Stimulated activated CD4-positive, alpha-beta T cell treated with anti-CD3 and anti-CD28 coated beads, Interleukin-4, amount 100 ng/mL, for 4 hours (primary cell): ENCODE measurements around the gene PDE4D.
"Not testable (repeated sequence)": the region's sequence is repeated elsewhere in the genome, so short reads cannot be mapped to it uniquely, and the experiment has no call there.

Experiments
- DNase-seq, 2 experiments: peaks; one replicate each; pipeline ENCODE4 v3.0.0-alpha.2; 2020

PDE4D gene

DNA sequence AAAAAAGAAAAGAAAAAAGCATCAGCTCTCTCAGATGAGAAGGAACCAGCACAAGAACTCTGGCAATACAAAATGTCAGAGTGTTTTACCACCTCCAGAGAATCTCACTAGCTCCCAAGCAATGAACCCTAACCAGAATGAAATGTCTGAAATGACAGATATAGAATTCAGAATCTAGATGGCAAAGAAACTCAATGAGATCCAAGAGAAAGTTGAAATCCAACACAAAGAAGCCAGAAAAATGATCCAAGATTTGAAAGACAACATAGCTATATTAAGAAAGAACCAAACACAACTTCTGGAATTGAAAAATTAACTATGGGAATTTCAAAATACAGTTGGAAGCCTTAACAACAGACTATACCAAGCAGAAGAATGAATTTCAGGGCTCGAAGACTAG, 396.3 kb downstream of the PDE4D start:
- no peak for DNase-seq

DNA sequence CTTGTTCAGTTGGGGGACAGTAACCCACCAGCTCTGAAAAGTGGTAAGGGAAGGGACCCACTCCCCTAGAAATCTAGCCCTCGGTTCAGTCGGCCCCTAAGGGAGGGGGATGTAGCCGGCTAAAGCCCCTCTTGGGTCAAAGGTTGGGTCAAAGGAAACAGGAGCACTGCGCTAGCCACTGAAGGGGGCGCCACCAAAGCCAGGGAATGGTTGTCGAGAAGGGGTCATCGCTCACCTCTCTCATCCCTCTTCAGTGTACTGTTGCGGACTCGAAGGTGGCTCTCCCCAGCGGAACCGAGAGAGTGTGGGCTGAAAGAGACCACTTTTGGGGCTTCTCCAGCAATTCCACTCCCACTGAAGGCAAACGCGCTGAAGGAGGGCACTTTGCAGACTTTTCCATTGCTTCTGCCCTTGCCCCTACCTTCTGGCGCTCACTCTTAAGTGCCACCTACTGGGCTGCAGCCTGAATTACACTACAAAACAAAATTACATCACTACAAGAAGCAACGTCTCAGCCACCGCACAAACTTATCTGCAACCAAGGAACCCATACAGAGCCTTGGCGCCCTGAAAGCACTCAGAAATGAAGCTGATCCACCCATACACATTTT, 396.9 kb downstream of the PDE4D start:
- no peak for DNase-seq

DNA sequence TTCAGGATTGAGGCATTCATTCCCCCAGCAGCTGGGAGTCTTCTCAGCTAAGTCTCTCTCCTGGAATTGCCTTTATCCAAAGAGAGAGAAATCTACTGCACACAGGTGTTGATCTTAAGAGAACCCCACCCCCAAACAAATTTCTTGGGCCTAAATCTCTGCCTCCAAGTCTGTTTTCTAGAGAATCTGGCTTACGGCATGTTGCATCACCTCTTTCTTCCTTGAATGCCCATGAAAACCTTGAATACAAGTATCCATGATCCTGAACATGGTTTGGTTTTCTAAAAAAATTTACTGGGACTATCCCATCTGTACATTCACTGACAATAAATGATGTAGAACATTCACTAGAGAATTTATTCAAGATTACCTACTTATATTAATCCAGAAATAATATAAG, 401.6 kb downstream of the PDE4D start:
- no peak for DNase-seq

DNA sequence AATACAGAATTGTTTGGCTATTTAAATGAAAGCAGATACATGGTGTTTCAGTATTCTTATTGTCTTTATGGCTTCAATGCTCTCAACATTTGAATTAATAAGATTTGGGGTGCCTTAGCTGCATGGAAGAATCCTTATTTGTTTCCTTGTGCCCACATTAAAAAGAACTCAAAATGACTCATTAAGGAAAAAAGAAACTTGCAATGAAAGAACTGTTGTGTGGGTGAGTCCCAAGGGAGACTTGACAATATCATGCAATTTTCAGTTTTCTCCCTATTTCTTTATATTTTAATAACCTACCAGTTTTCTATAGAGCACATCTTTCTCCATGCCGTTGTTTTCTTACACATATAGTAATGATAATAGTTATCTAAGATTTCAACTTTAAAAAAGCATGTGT, 404.0 kb downstream of the PDE4D start:
- DNase-seq: no peak

DNA sequence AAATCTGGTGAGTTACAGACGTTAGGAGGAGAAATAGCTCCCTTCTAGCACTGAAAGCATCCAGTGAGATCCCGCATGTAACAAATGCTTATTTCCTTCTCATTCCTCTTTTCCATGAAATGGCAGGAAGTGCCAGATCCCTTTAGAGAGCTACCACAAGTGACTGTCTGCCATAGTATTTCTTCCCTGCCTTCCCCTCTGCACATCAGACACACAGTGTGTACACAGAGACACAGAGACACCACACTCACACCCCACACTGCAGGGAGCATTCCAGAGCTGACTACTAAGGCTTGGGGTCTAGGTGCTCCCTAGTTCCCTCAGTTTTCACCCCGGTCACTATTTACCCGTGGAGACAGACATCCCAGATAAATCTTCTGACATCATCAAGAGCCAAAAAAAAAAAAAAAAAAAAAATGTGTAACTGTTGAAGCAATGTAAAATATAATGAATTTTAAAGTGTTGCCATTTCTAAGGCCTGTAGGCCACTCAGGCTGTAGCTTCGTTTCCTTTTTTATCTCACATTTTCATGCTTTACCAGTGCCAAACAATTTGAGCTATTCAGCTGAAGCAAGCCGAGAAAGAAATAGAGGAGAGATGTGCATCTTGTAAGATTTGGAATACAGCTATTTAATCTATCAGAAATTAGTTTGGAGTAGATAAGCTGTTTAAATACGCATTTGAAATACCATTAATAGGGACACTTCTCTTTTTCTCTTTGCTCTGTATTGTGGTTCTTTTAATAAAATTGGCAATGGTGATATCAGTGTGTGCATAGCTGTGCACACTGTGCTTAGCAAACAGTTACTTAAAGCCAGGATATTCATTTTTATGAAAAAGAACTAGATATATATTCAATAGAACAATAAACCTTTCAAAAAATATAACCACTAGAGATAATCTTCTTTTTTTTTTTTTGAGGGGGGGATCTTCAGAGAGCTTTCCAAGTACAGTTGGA, 405.5 kb downstream of the PDE4D start:
- no peak for DNase-seq

DNA sequence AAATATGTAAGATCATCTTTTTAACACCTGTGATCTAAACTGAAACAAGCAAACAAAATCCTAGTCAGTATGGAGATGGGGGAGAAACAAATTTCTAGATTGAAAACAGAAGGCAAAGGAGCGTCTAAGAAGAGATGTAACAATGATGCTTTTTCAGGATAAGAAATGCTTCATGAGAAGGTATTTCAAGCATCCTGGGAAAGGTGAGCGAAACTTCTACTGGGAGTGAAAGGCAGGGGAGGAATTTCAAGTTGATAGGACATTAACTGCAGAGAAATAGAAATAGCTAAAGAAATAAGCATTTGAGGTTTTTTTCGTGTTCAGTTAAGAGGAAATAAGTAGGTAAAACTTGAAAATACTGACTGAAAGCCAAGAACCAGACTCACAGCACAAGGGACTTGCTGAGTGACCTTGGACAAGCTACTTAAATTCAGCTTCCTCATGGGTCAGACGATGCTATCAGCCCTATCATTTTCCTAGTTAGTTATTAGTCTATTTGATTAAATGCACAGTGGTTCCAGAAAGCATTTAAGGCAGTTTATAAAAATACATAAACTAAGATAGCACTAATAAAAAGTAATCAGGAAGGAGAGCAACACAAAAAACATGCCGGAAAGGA, 406.3 kb downstream of the PDE4D start:
- DNase-seq: no peak

DNA sequence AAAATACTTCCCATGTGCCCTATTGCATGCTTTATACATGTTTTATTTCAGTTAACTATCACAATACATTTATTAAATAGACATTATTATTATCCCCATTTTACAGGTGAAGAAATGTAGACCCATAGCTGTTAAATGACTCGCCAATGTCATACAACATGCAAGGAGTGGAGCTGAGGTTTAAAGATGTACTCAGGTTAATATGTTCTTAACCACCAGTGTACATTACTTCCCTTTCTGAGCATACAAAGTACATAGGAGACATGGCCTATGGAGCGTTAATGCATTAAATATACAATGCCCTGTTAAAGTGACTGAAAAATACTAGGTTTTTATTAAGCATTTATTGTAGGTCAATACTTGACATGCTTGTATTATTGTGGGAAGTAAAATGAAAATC, 407.0 kb downstream of the PDE4D start:
- no peak for DNase-seq

DNA sequence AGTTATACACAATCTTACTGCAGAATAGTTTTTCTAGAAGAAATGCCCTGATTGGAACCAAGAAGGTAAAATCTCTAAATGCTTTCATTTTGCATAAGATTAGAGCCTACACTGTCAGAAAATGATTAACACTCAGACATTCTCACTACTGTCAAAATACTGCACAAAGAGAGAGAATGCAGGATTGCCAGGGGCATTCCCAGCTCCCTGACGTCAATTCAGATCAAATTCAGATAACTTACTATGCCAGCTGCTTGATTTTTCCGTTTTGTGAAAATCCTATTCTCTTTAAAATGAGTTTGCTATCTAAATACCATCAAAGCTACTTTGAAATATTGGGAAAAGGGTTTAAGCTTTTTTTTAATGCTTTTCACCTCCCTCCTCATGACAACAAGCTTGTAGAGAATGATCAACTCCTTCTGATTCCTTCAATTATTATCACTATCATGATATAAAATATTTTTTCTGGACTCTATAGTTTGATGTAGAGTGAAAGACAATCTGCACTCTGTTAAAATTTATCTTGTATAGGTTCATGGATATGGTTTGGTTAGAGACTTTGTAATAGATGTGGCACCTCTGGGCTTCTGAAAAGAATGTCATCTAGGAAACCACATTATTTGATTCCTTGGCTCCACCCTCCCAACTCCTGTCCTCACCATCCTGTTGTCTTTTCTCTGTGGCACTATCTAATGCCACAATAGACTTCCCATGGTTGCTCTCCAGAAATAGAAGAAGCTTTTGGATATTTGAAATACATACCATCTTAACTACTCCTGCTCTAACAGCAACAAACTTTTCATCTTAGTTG, 407.7 kb downstream of the PDE4D start:
- DNase-seq: no peak

DNA sequence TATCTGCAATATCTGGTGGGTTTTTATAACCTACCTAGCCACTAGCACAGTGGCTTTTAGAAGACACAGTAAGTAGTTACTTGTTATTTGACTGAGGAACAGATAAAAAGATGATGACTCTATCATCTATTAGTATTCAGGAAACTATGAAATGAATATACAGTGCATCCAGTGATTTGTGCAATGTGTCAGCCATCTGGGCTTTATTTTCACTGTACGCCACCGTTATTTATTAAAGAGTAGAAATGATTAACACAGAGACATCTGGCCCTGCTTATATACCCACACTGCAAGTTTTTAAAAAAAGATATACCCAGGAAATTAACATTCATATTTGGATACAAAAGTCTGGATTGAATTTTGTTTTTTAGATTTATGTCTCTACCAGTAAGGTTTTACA, 408.4 kb downstream of the PDE4D start:
- no peak for DNase-seq

DNA sequence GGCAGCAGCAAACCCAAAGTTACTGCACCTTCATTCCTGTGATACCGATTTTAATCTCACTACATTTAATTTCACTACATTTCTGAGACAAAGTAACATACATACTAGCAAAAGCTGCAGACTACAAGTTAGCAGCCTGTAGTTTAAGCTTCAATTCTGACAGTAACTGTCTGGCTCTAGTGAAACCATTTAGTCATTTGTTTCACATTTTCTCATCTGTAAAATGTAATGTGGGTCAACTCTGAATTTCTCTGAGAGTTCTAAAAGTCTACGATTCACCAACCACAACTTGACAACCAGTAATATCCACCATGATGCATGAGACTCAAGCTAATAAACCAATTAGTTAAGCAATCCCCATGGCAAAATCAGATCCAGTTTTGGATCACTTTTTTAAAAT, 408.9 kb downstream of the PDE4D start:
- DNase-seq: no peak

DNA sequence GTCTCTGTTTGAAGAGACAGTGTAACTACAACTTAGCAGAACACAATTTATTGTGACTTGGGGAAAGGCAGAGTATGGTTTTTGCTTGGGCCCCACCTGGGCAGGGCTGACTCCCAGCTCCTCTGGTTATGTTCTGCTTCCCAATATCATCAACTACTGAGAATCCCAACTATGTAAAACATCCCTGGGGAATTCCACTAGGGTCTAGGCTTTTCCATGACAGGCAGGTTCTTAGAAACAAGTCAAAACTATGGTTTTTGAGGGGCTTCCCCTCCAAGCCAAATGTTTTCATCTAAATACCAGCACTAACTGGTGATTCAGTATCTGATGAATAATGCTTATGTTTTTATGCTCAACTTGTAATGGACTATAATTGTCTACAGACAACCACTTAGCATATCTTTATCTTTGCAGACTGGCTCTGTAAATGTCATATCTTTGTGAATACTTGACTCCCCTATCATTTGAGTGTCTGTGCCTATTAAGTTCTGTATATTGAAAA, 409.5 kb downstream of the PDE4D start:
- DNase-seq: no peak

DNA sequence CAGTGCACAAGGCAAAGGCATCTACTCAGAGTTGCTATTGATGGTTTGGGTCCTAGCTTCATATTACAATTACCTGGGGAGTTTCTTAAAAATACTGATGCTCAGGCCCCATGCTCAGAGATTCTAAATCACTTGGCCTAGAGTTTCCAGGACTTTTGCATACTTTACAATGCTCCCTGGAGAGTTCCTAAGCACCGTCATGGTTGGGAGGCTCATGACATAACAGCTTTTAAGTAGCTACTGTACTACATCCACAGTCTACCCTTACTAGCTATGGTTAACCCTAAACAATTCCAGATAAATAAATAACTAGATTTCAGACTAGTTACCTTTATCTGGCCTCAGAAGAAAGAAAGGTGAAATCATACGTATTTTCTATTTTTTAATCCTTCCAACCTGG, 414.4 kb downstream of the PDE4D start:
- DNase-seq: no peak

DNA sequence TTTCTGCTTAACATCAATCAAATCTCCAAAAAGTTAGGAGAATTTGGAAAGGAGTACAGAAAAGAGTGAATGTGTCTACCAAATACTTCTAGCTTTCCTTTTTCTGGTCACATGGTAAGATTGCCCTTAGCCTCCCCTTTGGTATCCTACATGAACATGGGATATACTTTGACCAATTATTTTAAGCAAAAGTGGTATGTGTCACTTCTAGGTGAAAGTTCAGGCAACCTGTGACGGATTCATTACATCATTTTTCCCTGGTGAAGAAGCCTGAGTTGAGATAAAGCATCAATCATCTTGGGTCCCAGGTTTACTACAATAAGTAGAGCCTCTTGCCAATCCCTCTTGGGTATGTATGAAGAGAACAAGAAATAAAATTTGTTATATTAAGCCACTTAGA, 419.2 kb downstream of the PDE4D start:
- DNase-seq: no peak

DNA sequence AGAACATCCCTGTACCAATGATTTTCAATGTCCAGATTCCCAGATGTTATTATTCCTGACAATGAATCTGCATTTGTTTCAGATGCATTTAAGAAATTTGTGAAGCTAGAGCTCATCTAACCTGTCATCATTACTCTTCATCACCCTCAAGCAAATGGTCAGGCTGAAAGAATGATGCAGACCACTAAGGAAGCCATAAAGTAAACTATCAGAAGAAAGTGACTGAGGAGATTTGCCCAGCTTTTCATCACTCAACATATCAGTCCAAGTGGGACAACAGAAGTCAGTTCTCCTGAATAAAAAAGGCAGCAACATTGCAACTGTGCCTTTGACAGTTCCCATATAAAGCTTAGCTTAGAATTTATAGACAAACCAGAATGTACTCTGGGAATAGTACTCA, 419.9 kb downstream of the PDE4D start:
- no peak for DNase-seq

DNA sequence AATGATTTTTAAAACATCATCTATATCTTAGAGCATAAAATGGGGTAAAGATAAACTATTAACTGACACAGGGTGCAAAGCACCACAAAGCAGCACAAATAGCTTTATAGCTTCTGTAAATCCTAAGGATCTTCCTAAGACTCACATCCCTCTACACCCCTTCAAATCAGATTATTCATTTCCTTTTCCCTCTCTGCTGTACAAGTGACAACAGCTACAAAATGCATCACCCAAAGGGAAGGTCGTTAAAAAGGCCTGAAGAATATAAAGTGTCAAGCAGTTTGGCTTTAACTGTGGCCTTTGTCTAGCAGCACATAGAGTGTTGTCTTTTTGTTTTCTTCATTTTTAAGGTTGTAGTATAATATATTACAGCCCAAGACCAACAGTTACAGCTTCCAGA, 422.1 kb downstream of the PDE4D start:
- no peak for DNase-seq

DNA sequence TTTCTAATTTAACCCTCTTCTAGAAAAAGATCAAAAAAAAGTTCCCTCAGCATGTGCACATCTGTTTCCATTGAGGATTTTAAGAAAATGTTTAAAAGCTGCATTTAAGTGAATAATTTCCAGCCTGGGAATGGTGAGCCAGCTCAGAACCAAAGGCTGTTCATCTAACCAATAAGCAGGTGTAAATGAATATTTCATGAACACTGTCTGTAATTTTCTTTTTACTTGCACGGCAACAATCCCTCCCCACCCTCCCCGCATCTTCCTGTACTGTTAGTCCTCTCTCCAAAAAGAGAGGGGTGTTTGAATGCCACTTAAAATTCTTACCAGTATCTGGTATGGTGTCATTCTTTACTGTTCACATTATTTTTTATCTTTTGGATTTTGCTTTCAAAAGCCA, 425.6 kb downstream of the PDE4D start:
- no peak for DNase-seq

DNA sequence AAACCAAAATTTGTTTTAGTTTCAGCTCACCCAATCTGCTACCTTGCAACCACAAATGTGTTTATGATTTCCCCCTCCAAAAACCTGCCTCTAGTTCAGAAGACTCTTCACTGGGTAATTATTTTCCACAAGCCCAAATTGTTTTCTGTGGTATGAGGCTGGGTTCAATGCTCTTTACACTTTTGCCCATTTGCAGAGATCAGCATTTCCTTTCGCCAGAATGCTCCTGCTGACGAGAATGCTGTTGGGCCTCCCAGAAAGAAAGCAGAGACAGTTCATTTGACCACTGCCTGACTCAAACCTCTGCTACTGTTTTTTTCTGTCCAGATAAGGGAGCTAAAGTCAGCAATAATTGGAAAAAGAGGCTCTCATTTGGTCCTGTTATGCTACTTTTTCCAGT, 427.3 kb downstream of the PDE4D start:
- no peak for DNase-seq

DNA sequence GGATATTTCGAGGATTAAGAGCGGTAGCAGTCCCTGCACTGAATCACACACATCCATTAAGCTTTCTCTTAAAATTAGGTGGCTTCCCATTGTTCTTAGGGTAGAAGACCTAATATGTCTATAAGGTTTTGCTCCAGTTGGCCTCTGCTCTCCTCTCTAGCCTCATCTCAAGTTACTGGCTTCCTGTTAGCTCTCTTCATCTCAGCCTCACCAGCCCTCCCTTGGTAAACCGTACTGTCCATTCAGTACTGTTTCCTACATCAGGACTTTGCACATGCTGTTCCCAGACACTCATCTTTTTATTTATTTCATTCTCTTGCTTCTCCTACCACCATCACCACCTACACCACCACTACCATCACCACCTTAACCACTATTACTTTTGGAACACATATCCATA, 428.6 kb downstream of the PDE4D start:
- no peak for DNase-seq

DNA sequence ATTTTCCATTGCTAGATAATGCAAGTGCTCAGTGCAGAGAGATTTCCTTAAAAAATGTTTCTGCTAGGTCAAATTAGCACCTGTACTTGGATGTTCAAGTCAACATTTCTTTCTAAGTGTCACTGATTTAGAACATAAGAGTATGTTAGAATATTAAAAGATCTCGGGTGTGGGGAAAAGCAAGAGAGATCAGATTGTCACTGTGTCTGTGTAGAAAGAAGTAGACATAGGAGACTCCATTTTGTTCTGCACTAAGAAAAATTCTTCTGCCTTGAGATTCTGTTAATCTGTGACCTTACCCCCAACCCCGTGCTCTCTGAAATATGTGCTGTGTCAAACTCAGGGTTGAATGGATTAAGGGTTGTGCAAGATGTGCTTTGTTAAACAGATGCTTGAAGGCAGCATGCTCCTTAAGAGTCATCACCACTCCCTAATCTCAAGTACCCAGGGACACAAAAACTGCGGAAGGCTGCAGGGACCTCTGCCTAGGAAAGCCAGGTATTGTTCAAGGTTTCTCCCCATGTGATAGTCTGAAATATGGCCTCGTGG, 429.8 kb downstream of the PDE4D start:
- DNase-seq: not testable (repeated sequence)

DNA sequence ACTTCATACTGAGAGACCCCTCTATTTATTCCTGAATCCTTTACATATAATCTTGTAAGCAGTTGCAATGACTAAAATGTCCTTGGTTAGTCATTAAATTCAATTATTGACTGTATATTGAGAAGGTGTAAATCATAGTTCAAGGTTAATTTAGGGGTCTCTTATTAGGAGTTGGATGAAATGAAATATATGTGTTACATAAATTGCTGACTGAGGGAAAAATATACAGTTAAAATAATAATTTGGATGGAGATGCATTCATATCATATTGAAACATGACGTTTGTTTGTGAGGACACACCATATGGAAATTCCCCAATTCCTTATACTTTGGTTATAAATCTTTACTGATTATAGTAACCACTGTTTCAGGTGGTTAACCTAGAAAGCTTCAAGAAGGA, 430.6 kb downstream of the PDE4D start:
- DNase-seq: no peak

DNA sequence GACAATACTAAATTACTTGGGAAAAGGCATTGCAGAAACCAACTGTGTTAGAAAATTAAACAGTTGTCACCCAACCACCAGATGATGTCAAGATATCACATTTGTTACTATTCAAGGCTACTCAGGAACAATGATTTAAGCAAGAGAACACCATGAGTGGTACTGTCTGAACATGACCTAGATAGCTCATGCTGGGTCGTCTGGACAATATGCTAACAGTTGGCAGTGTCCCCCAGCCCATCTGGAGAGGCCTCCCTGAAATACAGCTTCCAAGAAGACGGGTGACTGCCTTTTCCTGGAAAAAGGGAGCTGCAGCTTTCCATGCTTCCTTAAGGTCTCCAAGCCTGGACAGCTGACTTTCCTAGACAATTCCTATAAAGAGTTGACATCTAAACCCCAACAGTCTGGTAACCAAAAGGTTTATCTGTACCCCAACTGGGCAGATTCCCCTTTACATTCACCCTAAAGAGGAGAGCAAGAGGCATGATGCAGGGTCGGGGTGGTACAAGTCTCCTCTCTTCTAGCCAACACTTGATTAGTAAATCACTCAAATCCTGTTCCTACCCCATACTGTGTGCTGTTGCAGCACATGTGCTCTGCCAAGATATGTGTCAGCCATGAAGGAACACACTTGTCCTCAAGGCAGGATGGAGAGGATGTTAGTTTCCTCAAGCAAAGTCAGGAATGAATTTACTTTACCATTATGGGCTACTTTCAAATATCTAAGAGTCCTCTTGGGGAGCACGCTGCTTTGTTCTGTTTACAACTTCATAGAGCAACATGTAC, 433.0 kb downstream of the PDE4D start:
- DNase-seq: no peak
